Measurements from ENCODE around the gene HRAS. TPM values are rescaled to one million over a fixed set of nuclear protein-coding genes. Genes with fewer than 3 reads are reported as not detected.
"Not testable (repeated sequence)": the region's sequence is repeated elsewhere in the genome, so short reads cannot be mapped to it uniquely, and the experiment has no call there.

The HRAS gene
- total RNA-seq, 1 experiment from 2014 or later = 69.0 TPM

DNA sequence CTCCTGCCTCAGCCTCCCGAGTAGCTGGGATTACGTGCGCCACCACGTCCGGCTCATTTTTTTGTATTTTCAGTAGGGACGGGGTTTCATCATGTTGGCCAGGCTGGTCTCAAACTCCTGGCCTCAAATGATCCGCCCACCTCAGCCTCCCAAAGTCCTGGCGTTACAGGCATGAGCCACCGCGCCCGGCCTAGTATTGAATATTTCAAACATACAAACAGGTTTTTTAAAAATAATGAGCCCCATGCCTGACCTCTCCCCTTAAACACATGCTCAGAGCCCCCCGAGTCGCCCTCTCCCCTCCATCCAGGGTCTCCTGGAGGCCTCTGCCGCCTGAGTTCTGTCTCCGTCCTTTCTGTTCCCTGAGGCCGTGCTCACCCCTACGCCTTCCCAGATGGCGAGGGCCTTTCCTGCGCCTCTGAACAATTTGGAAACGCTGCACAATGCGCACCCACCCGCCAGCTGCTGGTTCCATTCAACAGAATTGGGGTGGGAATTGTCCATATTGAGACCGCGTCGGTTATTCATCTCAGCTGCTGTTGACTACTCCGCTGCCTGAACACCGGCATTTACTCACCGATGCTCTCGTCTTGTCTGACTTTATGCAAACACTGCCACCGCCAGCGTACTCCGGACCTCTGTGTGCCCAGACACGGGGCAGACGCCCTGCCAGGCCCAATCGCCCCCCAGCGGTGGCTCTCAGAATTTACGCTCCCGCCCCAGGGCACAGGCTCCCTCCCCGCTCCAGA is 14.8 kb downstream of the HRAS start:
- Histone ChIP-seq H3K27me3 (replicated peaks; ENCODE audit: control insufficient read depth, insufficient read depth, low read length) (no peaks in the 10 kb centered on the region), H3K36me3 (ENCODE audit: control insufficient read depth, insufficient read depth, low read length) (no peaks in the 10 kb centered on the region), H3K9me3 (peaks cover 6% of the 10 kb centered on the region; the same call in 1 of the 2 replicates), H3K4me1 (peaks cover 10% of the 10 kb centered on the region), H3K4me3 (ENCODE audit: low read depth, low read length) (no peak overlapping the region)
- H3K27me3 Mint-ChIP-seq (ENCODE audit: insufficient read depth, unreplicated experiment) = no peaks in the 10 kb centered on the region
- intact Hi-C loops (cut with micrococcal nuclease; ENCODE audit: unreplicated experiment) = no loop called here
- no peaks in the 10 kb centered on the region for H3K4me1 Mint-ChIP-seq (ENCODE audit: low read depth, unreplicated experiment)
- POLR2A ChIA-PET = no interaction called here
- no peak for DNase-seq
- BruUV-seq (replicated peaks) = no TSS peak
- peaks cover 12% of the 10 kb centered on the region for H3K9me3 Mint-ChIP-seq (ENCODE audit: unreplicated experiment)
- no peak overlapping the region for H3K27ac Mint-ChIP-seq (ENCODE audit: unreplicated experiment)
- H3K4me3 Mint-ChIP-seq (ENCODE audit: unreplicated experiment) = no peak overlapping the region
- CTCF ChIA-PET = no interaction called here
- TF ChIP-seq, protein P1, sequence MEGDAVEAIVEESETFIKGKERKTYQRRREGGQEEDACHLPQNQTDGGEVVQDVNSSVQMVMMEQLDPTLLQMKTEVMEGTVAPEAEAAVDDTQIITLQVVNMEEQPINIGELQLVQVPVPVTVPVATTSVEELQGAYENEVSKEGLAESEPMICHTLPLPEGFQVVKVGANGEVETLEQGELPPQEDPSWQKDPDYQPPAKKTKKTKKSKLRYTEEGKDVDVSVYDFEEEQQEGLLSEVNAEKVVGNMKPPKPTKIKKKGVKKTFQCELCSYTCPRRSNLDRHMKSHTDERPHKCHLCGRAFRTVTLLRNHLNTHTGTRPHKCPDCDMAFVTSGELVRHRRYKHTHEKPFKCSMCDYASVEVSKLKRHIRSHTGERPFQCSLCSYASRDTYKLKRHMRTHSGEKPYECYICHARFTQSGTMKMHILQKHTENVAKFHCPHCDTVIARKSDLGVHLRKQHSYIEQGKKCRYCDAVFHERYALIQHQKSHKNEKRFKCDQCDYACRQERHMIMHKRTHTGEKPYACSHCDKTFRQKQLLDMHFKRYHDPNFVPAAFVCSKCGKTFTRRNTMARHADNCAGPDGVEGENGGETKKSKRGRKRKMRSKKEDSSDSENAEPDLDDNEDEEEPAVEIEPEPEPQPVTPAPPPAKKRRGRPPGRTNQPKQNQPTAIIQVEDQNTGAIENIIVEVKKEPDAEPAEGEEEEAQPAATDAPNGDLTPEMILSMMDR (IDR thresholded peaks at IDR 0.05; ENCODE audit: insufficient read depth in 1 of 2, low read depth in 1 of 2, low read length in 1 of 2, severe bottlenecking in 1 of 2, unreplicated experiment in 1 of 2) = no peak
- peaks cover 19% of the 10 kb centered on the region for H3K36me3 Mint-ChIP-seq (ENCODE audit: insufficient read depth, unreplicated experiment)

GRCh38 chr11:518463-519202 is 16.7 kb downstream of the HRAS start:
- Mint-ChIP-seq H3K4me1 (ENCODE audit: low read depth, unreplicated experiment) (no peaks in the 10 kb centered on the region), H3K9me3 (ENCODE audit: unreplicated experiment) (peaks cover 15% of the 10 kb centered on the region), H3K27me3 (ENCODE audit: insufficient read depth, unreplicated experiment) (no peaks in the 10 kb centered on the region), H3K36me3 (ENCODE audit: insufficient read depth, unreplicated experiment) (peaks cover 18% of the 10 kb centered on the region), H3K4me3 (ENCODE audit: unreplicated experiment) (peak overlapping the region; percentile 68), H3K27ac (ENCODE audit: unreplicated experiment) (peak overlapping the region; percentile 81)
- TF ChIP-seq, protein P1 (IDR thresholded peaks at IDR 0.05; ENCODE audit: insufficient read depth in 1 of 2, low read depth in 1 of 2, low read length in 1 of 2, severe bottlenecking in 1 of 2, unreplicated experiment in 1 of 2) = peak; percentile 52 to 86
- Histone ChIP-seq H3K36me3 (ENCODE audit: control insufficient read depth, insufficient read depth, low read length) (no peaks in the 10 kb centered on the region), H3K9me3 (peaks cover 6% of the 10 kb centered on the region; the same call in 1 of the 2 replicates), H3K4me1 (peaks cover 10% of the 10 kb centered on the region), H3K27me3 (replicated peaks; ENCODE audit: control insufficient read depth, insufficient read depth, low read length) (no peaks in the 10 kb centered on the region), H3K4me3 (ENCODE audit: low read depth, low read length) (peak overlapping the region; percentile 26)
- ChIA-PET CTCF (interaction anchor here (0.6 kb wide), 2 partner anchors 135 to 1019 kb away, joined by 3 read pairs; no protein-coding TSS in a partner anchor), POLR2A (no interaction called here)
- intact Hi-C loops (cut with micrococcal nuclease; ENCODE audit: unreplicated experiment) = loop anchor here (2.0 kb wide), 1 partner anchor 68 kb away; the partner anchor contains the start of gene PTDSS2
- DNase-seq = peak; percentile 93 to 94
- BruUV-seq (replicated peaks) = no TSS peak

GRCh38 chr11:516918-517685 is 18.3 kb downstream of the HRAS start:
- H3K4me1 Mint-ChIP-seq (ENCODE audit: low read depth, unreplicated experiment); H3K36me3 ChIP-seq (ENCODE audit: control insufficient read depth, insufficient read depth, low read length); intact Hi-C loops (cut with micrococcal nuclease; ENCODE audit: unreplicated experiment); H3K27me3 ChIP-seq (replicated peaks; ENCODE audit: control insufficient read depth, insufficient read depth, low read length); H3K27me3 Mint-ChIP-seq (ENCODE audit: insufficient read depth, unreplicated experiment); POLR2A ChIA-PET; CTCF ChIA-PET; BruUV-seq (replicated peaks); H3K9me3 ChIP-seq; H3K4me3 ChIP-seq (ENCODE audit: low read depth, low read length): not testable (repeated sequence)
- H3K4me1 ChIP-seq = peaks cover 10% of the 10 kb centered on the region
- Mint-ChIP-seq H3K36me3 (ENCODE audit: insufficient read depth, unreplicated experiment) (peaks cover 18% of the 10 kb centered on the region), H3K4me3 (ENCODE audit: unreplicated experiment) (peak overlapping the region; percentile 68), H3K9me3 (ENCODE audit: unreplicated experiment) (peaks cover 15% of the 10 kb centered on the region), H3K27ac (ENCODE audit: unreplicated experiment) (peak overlapping the region; percentile 81)
- peak in 1 of 2 experiments; percentile 38 for DNase-seq
